GM18870 (cell line): ENCODE measurements around the gene HGD.
A peak's percentile ranks its signal among the peaks of the same experiment; 100 is the strongest.
"Not testable (repeated sequence)": the region's sequence is repeated elsewhere in the genome, so short reads cannot be mapped to it uniquely, and the experiment has no call there.

Experiments
- ATAC-seq: cut with Tn5 transposase; IDR thresholded peaks from one replicate; pipeline ENCODE4 v1.9.1; 2021; ENCODE audit warnings: moderate library complexity; ENCODE audit not compliant: unreplicated experiment

HGD gene

GRCh38 chr3:120682095-120682681 is at the start of gene HGD:
TSS of gene HGD (minus strand) at chr3:120682239. CDS start at chr3:120682111, 128 bp downstream.
- ATAC-seq = no peak

- no peak for ATAC-seq
These were observed 48.8 kb upstream of the HGD start for GRCh38 chr3:120730576-120731542.

- ATAC-seq = no peak
These were observed 44.8 kb upstream of the HGD start for GRCh38 chr3:120726791-120727190.

GRCh38 chr3:120719167-120719834 is 37.3 kb upstream of the HGD start:
- not testable (repeated sequence) for ATAC-seq

- no peak for ATAC-seq
These were observed 31.2 kb upstream of the HGD start for GRCh38 chr3:120713262-120713661.

- ATAC-seq = no peak
These were observed 28.3 kb upstream of the HGD start for GRCh38 chr3:120710369-120710768.

GRCh38 chr3:120708408-120708807 is 26.4 kb upstream of the HGD start:
- peak; percentile 59 for ATAC-seq

GRCh38 chr3:120706950-120707349 is 24.9 kb upstream of the HGD start:
- no peak for ATAC-seq

- no peak for ATAC-seq
These were observed 24.0 kb upstream of the HGD start for GRCh38 chr3:120705884-120706582.

GRCh38 chr3:120699333-120699732 is 17.3 kb upstream of the HGD start:
- no peak for ATAC-seq

- ATAC-seq = no peak
These were observed 11.6 kb upstream of the HGD start for GRCh38 chr3:120693439-120694171.

- ATAC-seq = no peak
These were observed 7.4 kb upstream of the HGD start for GRCh38 chr3:120689395-120689794.

GRCh38 chr3:120688121-120688520 is 6.1 kb upstream of the HGD start:
- peak; percentile 100 for ATAC-seq

- no peak for ATAC-seq
These were observed 3.4 kb upstream of the HGD start for GRCh38 chr3:120685411-120685810.

GRCh38 chr3:120684896-120685295 is 2.9 kb upstream of the HGD start:
- no peak for ATAC-seq

- no peak for ATAC-seq
These were observed 1.7 kb upstream of the HGD start for GRCh38 chr3:120683671-120684301.

- ATAC-seq = no peak
These were observed 1.2 kb upstream of the HGD start for GRCh38 chr3:120683213-120683612.

- no peak for ATAC-seq
These were observed 467 bp downstream of the HGD start for GRCh38 chr3:120681506-120682038.

- ATAC-seq = no peak
These were observed 1.0 kb downstream of the HGD start for GRCh38 chr3:120681018-120681417.
